GM23248 (cell line): ENCODE data around the gene SLC34A1. TPM values are rescaled to one million over a fixed set of nuclear protein-coding genes. Genes with fewer than 3 reads are reported as not detected.

Experiments
- DNase-seq: peaks from one replicate; pipeline ENCODE4 v3.0.0-alpha.2; 2015
- H2AFZ ChIP-seq: fragments of 200-600 bp; sonication (generic); 2 replicates; pipeline ENCODE4 v1.6.1; 2016; ENCODE audit warnings: antibody characterized with exemption
- H3F3A ChIP-seq: fragments of 200-600 bp; sonication (generic); 2 replicates; pipeline ENCODE4 v1.6.1; 2016; ENCODE audit warnings: mild to moderate bottlenecking, antibody characterized with exemption, mixed run types; ENCODE audit not compliant: insufficient read depth
- H3K27ac ChIP-seq: fragments of 200-600 bp; sonication (generic); 2 replicates; pipeline ENCODE4 v1.5.1; 2016; ENCODE audit warnings: mild to moderate bottlenecking
- H3K27me3 ChIP-seq: fragments of 200-600 bp; sonication (generic); replicated peaks from 2 replicates; pipeline ENCODE4 v1.6.1; 2016; ENCODE audit warnings: mild to moderate bottlenecking; ENCODE audit not compliant: insufficient read depth
- H3K36me3 ChIP-seq: fragments of 200-600 bp; sonication (generic); 2 replicates; pipeline ENCODE4 v1.6.1; 2016; ENCODE audit warnings: low read depth, mild to moderate bottlenecking
- H3K4me1 ChIP-seq: fragments of 200-600 bp; sonication (generic); 2 replicates; pipeline ENCODE4 v1.6.1; 2016; ENCODE audit warnings: mild to moderate bottlenecking; ENCODE audit not compliant: insufficient read depth
- H3K4me2 ChIP-seq: fragments of 200-600 bp; sonication (generic); one replicate; pipeline ENCODE4 v1.6.1; 2016; ENCODE audit warnings: mild to moderate bottlenecking; ENCODE audit not compliant: unreplicated experiment
- H3K4me3 ChIP-seq: fragments of 200-600 bp; sonication (generic); 2 replicates; pipeline ENCODE4 v1.5.1; 2016; ENCODE audit warnings: mild to moderate bottlenecking
- H3K79me2 ChIP-seq: fragments of 200-600 bp; sonication (generic); 2 replicates; pipeline ENCODE4 v1.6.1; 2016; ENCODE audit warnings: mild to moderate bottlenecking; ENCODE audit not compliant: insufficient read depth
- H3K9ac ChIP-seq: fragments of 200-600 bp; sonication (generic); 2 replicates; pipeline ENCODE4 v1.6.1; 2016; ENCODE audit warnings: mild to moderate bottlenecking
- H3K9me2 ChIP-seq: fragments of 200-600 bp; sonication (generic); 2 replicates; pipeline ENCODE4 v1.6.1; 2016; ENCODE audit warnings: mixed run types, mild to moderate bottlenecking, moderate library complexity; ENCODE audit not compliant: insufficient read depth
- H3K9me3 ChIP-seq: fragments of 200-600 bp; sonication (generic); one replicate; pipeline ENCODE4 v1.6.1; 2017; ENCODE audit warnings: low read depth
- H4K20me1 ChIP-seq: fragments of 200-600 bp; sonication (generic); 2 replicates; pipeline ENCODE4 v1.6.0; 2016; ENCODE audit not compliant: insufficient read depth
- EZH2 ChIP-seq: fragments of 200-600 bp; sonication (generic); IDR thresholded peaks from 2 replicates; pipeline ENCODE4 v1.6.1; 2018; ENCODE audit warnings: antibody characterized with exemption, mild to moderate bottlenecking; ENCODE audit not compliant: insufficient read depth, poor library complexity, severe bottlenecking
- EZH2phosphoT487 ChIP-seq: fragments of 200-600 bp; sonication (generic); IDR thresholded peaks from 2 replicates; pipeline ENCODE4 v1.6.1; 2018; ENCODE audit warnings: antibody characterized with exemption, moderate library complexity, mild to moderate bottlenecking, low read depth; ENCODE audit not compliant: insufficient read depth
- WGBS, 2 experiments: methylation state at CpG; one replicate each; pipeline ENCODE4 v1.1.6; 2015 to 2017; ENCODE audit warnings: low lambda C conversion rate in 2 of 2, low coverage in 1 of 2; ENCODE audit errors: missing lambda C conversion rate in 2 of 2; 5-methylcytosine and 5-hydroxymethylcytosine counted together
- in situ Hi-C: fragments of 300-500 bp; cut with MboI; formaldehyde crosslinking; loops from 2 replicates; pipeline ENCODE4 v1.15.0; 2020
- polyA plus RNA-seq: library from polyadenylated mRNA; unstranded; fragments of >200 nt; fragmentation: Nextera tagmentation; extraction: Ambion mirVana; gene quantifications from 2 replicates; pipeline ENCODE4 v1.2.1, GENCODE V29; 2016
- total RNA-seq: library from RNA; depleted of rRNA; stranded (reverse); fragments of >200 nt; shearing (Covaris generic); gene quantifications from 2 replicates; pipeline ENCODE4 v1.2.3, GENCODE V29; 2014; rRNA removed

The SLC34A1 gene
- total RNA-seq (not detected in 2 replicates), polyA plus RNA-seq (not detected in 2 replicates)

- TF ChIP-seq EZH2phosphoT487 (no peak), EZH2 (no peak)
- Histone ChIP-seq H4K20me1 (no peaks in the 10 kb centered on the region), H3K27ac (no peak within 1 kb of the TSS), H3K4me2 (no peak within 1 kb of the TSS), H3K9ac (no peak within 1 kb of the TSS), H3K9me2 (no peaks in the 10 kb centered on the region), H3K4me3 (no peak within 1 kb of the TSS), H3K4me1 (peaks cover 5% of the 10 kb centered on the region), H3K27me3 (peaks cover 30% of the 10 kb centered on the region), H3K9me3 (no peaks in the 10 kb centered on the region), H3K79me2 (no peaks in the 10 kb centered on the region), H2AFZ (no peak within 1 kb of the TSS), H3F3A (peaks cover 14% of the 10 kb centered on the region), H3K36me3 (no peaks in the 10 kb centered on the region)
- in situ Hi-C loops, result no loop called here
- WGBS, 2 experiments, result 31 to 36% methylated on average over 4 of the region's 4 CpGs
- DNase-seq, result no peak
These were observed at the start of gene SLC34A1 for GRCh38 chr5:177384134-177384533. Gene SLC34A1, plus strand, starts transcription at chr5:177384434. Its CDS starts 1,308 bp downstream, at chr5:177385742.

- WGBS, 2 experiments, result 83 to 84% methylated on average over 21 of the region's 21 CpGs
- Histone ChIP-seq H3K9ac (no peak overlapping the region), H3F3A (no peaks in the 10 kb centered on the region), H3K4me3 (no peak overlapping the region), H3K36me3 (peaks cover 4% of the 10 kb centered on the region; the same call in 1 of the 2 replicates), H3K27ac (no peak overlapping the region), H3K9me2 (no peaks in the 10 kb centered on the region), H2AFZ (no peak overlapping the region), H3K27me3 (no peaks in the 10 kb centered on the region), H3K4me1 (no peaks in the 10 kb centered on the region), H3K79me2 (peaks cover 15% of the 10 kb centered on the region), H4K20me1 (no peaks in the 10 kb centered on the region), H3K4me2 (no peak overlapping the region), H3K9me3 (no peaks in the 10 kb centered on the region)
- TF ChIP-seq EZH2phosphoT487, result no peak
- TF ChIP-seq EZH2, result no peak
- no peak for DNase-seq
- in situ Hi-C loops, result no loop called here
These were observed 49.2 kb upstream of the SLC34A1 start for GRCh38 chr5:177334781-177335700.

GRCh38 chr5:177335701-177336065 is 48.6 kb upstream of the SLC34A1 start:
- Histone ChIP-seq H4K20me1 (no peaks in the 10 kb centered on the region), H3K27me3 (no peaks in the 10 kb centered on the region), H3K9me3 (no peaks in the 10 kb centered on the region), H3K4me2 (no peak overlapping the region), H3K27ac (no peak overlapping the region), H3K9ac (no peak overlapping the region), H3K79me2 (peaks cover 21% of the 10 kb centered on the region), H3K9me2 (no peaks in the 10 kb centered on the region), H2AFZ (no peak overlapping the region), H3K4me1 (no peaks in the 10 kb centered on the region), H3K4me3 (no peak overlapping the region), H3F3A (no peaks in the 10 kb centered on the region), H3K36me3 (peaks cover 4% of the 10 kb centered on the region; the same call in 1 of the 2 replicates)
- in situ Hi-C loops, result no loop called here
- DNase-seq, result no peak
- TF ChIP-seq EZH2 (no peak), EZH2phosphoT487 (no peak)
- 85 to 88% methylated on average over 7 of the region's 7 CpGs for WGBS, 2 experiments

- H3F3A ChIP-seq, result no peaks in the 10 kb centered on the region
- no peaks in the 10 kb centered on the region for H3K27me3 ChIP-seq
- 68 to 70% methylated on average over 12 of the region's 12 CpGs for WGBS, 2 experiments
- H2AFZ ChIP-seq, result no peak overlapping the region
- H3K4me3 ChIP-seq, result no peak overlapping the region
- H3K27ac ChIP-seq, result no peak overlapping the region
- no peaks in the 10 kb centered on the region for H3K9me3 ChIP-seq
- no peaks in the 10 kb centered on the region for H3K9me2 ChIP-seq
- H3K36me3 ChIP-seq, result peaks cover 4% of the 10 kb centered on the region; the same call in 1 of the 2 replicates
- no peaks in the 10 kb centered on the region for H3K4me1 ChIP-seq
- H3K79me2 ChIP-seq, result peaks cover 26% of the 10 kb centered on the region
- in situ Hi-C loops, result no loop called here
- TF ChIP-seq EZH2 (no peak), EZH2phosphoT487 (no peak)
- H3K9ac ChIP-seq, result no peak overlapping the region
- H3K4me2 ChIP-seq, result no peak overlapping the region
- no peaks in the 10 kb centered on the region for H4K20me1 ChIP-seq
- DNase-seq, result peak; percentile 44
These were observed 48.1 kb upstream of the SLC34A1 start for GRCh38 chr5:177336112-177336511.
